Parathyroid adenoma (tissue), 2 donors: ENCODE results near the gene PDE5A.

Source experiments
- H2AFZ ChIP-seq: fragments of 300-600 bp; sonication (generic); one replicate; pipeline ENCODE4 v1.7.0; 2017; ENCODE audit warnings: antibody characterized with exemption, mild to moderate bottlenecking
- H3K27ac ChIP-seq: fragments of 300-600 bp; sonication (generic); one replicate; pipeline ENCODE4 v1.7.0; 2017
- H3K27me3 ChIP-seq: fragments of 300-600 bp; sonication (generic); one replicate; pipeline ENCODE4 v1.7.0; 2017; ENCODE audit warnings: low read length; ENCODE audit not compliant: control insufficient read depth, insufficient read depth
- H3K36me3 ChIP-seq: fragments of 300-600 bp; sonication (generic); one replicate; pipeline ENCODE4 v1.7.0; 2017; ENCODE audit warnings: low read length; ENCODE audit not compliant: control insufficient read depth, insufficient read depth
- H3K4me1 ChIP-seq: fragments of 300-600 bp; sonication (generic); one replicate; pipeline ENCODE4 v1.7.0; 2017; ENCODE audit warnings: control low read depth
- H3K4me2 ChIP-seq: fragments of 300-600 bp; sonication (generic); one replicate; pipeline ENCODE4 v1.7.0; 2017; ENCODE audit warnings: low read length
- H3K4me3 ChIP-seq: fragments of 300-600 bp; sonication (generic); one replicate; pipeline ENCODE4 v1.7.0; 2017; ENCODE audit warnings: low read depth, low read length
- H3K79me2 ChIP-seq: fragments of 300-600 bp; sonication (generic); one replicate; pipeline ENCODE4 v1.7.0; 2017; ENCODE audit warnings: control low read depth
- H3K9ac ChIP-seq: fragments of 300-600 bp; sonication (generic); one replicate; pipeline ENCODE4 v1.7.0; 2017; ENCODE audit warnings: mild to moderate bottlenecking
- H3K9me3 ChIP-seq: fragments of 300-600 bp; sonication (generic); one replicate; pipeline ENCODE4 v1.7.0; 2017; ENCODE audit warnings: low read length; ENCODE audit not compliant: control insufficient read depth
- CTCF ChIP-seq: fragments of 300-600 bp; sonication (generic); IDR thresholded peaks from one replicate; pipeline ENCODE4 v1.7.0; 2017; ENCODE audit warnings: antibody characterized with exemption, mild to moderate bottlenecking
- donor health status: primary hyperparathyroidism.

PDE5A gene

GRCh38 chr4:119648398-119648797 lies 19.8 kb upstream of the PDE5A start:
- H3K27ac ChIP-seq = no peak overlapping the region
- H3K4me3 ChIP-seq = no peak overlapping the region
- no peak overlapping the region for H3K9ac ChIP-seq
- H3K9me3 ChIP-seq = no peaks in the 10 kb centered on the region
- no peaks in the 10 kb centered on the region for H3K36me3 ChIP-seq
- no peak overlapping the region for H2AFZ ChIP-seq
- no peak overlapping the region for H3K4me2 ChIP-seq
- no peaks in the 10 kb centered on the region for H3K79me2 ChIP-seq
- H3K27me3 ChIP-seq = no peaks in the 10 kb centered on the region
- no peaks in the 10 kb centered on the region for H3K4me1 ChIP-seq
- no peak for TF ChIP-seq CTCF

DNA sequence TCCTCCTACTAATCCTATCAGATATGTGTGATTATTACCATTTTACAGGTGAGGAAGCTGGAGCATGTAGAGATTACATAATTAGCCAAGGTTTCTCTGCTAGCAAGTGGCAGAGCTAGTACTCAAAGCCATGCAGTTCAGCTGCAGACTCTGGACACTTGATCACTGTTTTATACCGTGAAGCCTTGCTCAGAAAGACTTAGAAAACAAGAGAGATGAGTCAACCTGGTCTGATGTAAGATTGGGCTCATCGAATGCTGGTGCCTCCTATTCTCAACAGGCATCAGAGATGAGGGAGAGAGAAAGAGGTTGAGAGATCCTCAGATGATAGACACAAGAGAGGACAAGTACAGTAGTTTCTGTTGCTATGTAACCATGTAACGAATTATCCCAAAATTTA lies 19.0 kb upstream of the PDE5A start:
- Histone ChIP-seq H2AFZ (no peak overlapping the region), H3K9ac (no peak overlapping the region), H3K27me3 (no peaks in the 10 kb centered on the region), H3K36me3 (no peaks in the 10 kb centered on the region), H3K27ac (no peak overlapping the region), H3K4me3 (no peak overlapping the region), H3K4me2 (no peak overlapping the region), H3K79me2 (no peaks in the 10 kb centered on the region), H3K9me3 (no peaks in the 10 kb centered on the region), H3K4me1 (no peaks in the 10 kb centered on the region)
- no peak for TF ChIP-seq CTCF

DNA sequence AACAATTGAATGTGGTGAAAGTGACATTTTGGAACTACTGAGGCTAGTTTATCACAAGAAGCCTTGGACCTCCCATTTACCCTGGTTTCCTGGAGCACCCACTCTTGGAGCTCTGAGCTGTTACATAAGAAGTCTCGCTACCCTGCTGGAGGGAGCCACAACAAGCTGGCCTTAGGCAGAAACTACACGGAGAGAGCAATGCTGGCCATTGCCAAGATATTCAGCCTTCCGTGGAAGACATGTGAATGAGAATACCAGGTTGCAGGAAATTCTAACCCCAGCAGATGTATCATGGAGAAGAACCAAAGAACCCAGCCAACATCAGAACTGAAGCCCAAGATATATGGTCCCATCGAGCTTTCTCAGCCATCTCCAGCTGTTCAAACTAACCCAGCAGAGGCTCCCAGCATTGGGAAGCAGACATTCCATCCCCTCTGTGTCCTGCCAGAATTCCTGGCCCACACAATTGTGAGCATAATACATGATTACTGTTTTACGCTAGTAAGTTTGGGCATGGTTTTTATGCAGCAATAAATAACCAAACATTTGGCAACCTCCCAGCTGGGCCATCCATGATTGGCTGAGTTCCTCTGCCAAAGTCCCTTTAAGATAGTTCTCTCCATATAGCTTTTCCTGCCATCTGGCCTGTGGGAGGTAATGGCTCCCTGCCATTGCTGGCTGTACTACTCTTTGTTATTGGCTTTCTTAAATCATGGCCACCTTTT lies 17.9 kb upstream of the PDE5A start:
- Histone ChIP-seq H3K36me3 (no peaks in the 10 kb centered on the region), H3K4me2 (no peak overlapping the region), H3K79me2 (no peaks in the 10 kb centered on the region)

DNA sequence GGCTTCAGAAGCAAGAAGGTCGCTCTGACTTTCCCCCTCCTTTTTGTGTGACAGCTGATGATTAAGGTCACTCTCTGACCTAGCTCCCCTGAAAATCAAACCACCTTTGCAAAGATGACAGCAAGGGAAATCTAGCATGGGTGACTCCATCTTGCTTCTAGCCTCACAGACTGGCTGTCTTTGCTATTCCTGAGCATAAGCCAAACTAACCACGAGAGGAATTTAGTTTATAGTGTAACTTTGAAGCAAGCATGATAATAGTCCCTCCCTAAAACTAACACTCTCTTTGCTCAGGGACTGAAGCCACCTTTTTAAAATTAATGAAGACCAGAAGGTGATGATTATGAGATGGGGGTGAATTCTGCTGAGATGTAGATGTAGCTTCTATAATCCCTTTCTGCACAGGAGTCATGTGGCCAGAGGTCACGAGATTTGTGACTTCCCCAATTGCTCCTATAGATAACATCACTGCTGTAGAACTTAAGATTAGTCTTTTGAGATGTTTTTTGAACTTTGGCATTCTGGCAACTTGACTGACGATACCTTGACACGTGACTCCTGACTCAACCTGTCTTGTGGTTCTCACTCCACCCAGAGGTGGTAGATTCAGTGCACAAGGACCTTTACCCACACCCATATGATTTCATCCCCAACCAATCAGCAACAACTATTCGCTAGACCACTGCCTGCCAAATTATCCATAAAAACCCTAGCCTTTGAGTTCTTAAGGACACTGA lies 14.9 kb upstream of the PDE5A start:
- Histone ChIP-seq H3K27ac (no peak overlapping the region), H3K27me3 (no peaks in the 10 kb centered on the region), H3K4me1 (no peaks in the 10 kb centered on the region), H3K9ac (no peak overlapping the region), H3K4me2 (no peak overlapping the region), H3K9me3 (no peaks in the 10 kb centered on the region), H3K79me2 (no peaks in the 10 kb centered on the region), H2AFZ (no peak overlapping the region), H3K4me3 (no peak overlapping the region), H3K36me3 (no peaks in the 10 kb centered on the region)
- TF ChIP-seq CTCF = no peak

More for the DNA sequence above, 17.9 kb upstream of the PDE5A start:
- no peaks in the 10 kb centered on the region for H3K27me3 ChIP-seq
- no peak overlapping the region for H3K4me3 ChIP-seq
- no peak overlapping the region for H3K9ac ChIP-seq
- no peak overlapping the region for H3K27ac ChIP-seq
- TF ChIP-seq CTCF = no peak
- H3K9me3 ChIP-seq = no peaks in the 10 kb centered on the region
- no peak overlapping the region for H2AFZ ChIP-seq
- H3K4me1 ChIP-seq = no peaks in the 10 kb centered on the region
